Fibroblast of lung (primary cell): ENCODE measurements around the gene S1PR1.

Experiments used
- CTCF ChIP-seq, 2 donors: IDR thresholded peaks in 1 of 2; conservative IDR thresholded peaks in 1 of 2; 1 replicate in 1 of 2; 2 replicates in 1 of 2; pipeline ENCODE4 v1.5.1; 2011 to 2012; ENCODE audit warnings: low read length in 2 of 2, control low read depth in 1 of 2, inconsistent platforms in 1 of 2, low read depth in 1 of 2, mild to moderate bottlenecking in 1 of 2
- EZH2 ChIP-seq: IDR thresholded peaks from 2 replicates; pipeline ENCODE4 v1.5.1; 2012; ENCODE audit warnings: low read length, control low read depth, mild to moderate bottlenecking; ENCODE audit errors: missing control alignments

GRCh38 chr1:101205457-101205856 is 31.4 kb upstream of the S1PR1 start:
- TF ChIP-seq CTCF (conservative IDR thresholded peaks at IDR 0.05 in 1 of 2, IDR thresholded peaks at IDR 0.05 in 1 of 2; ENCODE audit: low read depth in 1 of 2, low read length in 2 of 2), result no peak
- TF ChIP-seq EZH2, result no peak
